GM18526 (cell line): ENCODE data around the gene PCDHA5.
"Not testable (repeated sequence)": the region's sequence is repeated elsewhere in the genome, so short reads cannot be mapped to it uniquely, and the experiment has no call there.

Source experiments
- POLR2A ChIP-seq: IDR thresholded peaks from 3 replicates; pipeline ENCODE4 v1.6.1; 2011; ENCODE audit not compliant: insufficient read length; ENCODE audit errors: extremely low read depth

PCDHA5 gene

GRCh38 chr5:140827704-140828361, 6.4 kb downstream of the PCDHA5 start, which contains the start of gene PCDHA6:
Gene PCDHA6 (plus strand): TSS chr5:140827960. CDS start chr5:140828092, 132 bp downstream.
- TF ChIP-seq POLR2A = no peak

DNA sequence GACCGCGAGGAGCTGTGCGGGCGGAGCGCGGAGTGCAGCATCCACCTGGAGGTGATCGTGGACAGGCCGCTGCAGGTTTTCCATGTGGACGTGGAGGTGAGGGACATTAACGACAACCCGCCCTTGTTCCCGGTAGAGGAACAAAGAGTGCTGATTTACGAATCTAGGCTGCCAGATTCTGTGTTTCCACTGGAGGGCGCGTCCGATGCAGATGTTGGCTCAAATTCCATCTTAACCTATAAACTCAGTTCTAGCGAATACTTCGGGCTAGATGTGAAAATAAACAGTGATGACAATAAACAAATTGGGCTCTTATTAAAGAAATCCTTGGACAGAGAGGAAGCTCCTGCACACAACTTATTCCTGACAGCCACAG, 6.9 kb downstream of the PCDHA5 start:
- no peak for TF ChIP-seq POLR2A

DNA sequence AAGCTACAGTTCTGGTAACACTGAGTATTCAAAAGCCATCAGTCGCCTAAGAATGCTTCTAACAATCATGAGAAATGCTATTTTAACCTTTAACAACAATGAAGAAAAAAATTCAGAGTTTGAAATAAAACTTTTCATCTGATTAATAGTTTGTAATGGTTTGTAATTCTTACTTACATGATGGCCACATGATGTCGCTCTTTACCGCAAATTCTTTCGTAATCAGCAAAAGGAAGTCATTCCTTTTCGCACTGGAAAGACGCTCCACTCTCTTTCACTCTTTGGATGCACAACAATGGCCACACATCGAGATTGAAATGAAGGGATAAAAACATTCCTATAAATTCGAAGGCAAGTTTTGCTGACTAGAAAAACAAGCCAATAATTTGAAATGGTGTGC, 12.6 kb downstream of the PCDHA5 start, which contains the start of gene PCDHA7:
Gene PCDHA7, plus strand, starts transcription at position 277 of the 400 bp plus-strand sequence. Its CDS starts 115 bp downstream, at position 392.
- no peak for TF ChIP-seq POLR2A

- no peak for TF ChIP-seq POLR2A
Measured at GRCh38 chr5:140835622-140836510, 14.5 kb downstream of the PCDHA5 start.

DNA sequence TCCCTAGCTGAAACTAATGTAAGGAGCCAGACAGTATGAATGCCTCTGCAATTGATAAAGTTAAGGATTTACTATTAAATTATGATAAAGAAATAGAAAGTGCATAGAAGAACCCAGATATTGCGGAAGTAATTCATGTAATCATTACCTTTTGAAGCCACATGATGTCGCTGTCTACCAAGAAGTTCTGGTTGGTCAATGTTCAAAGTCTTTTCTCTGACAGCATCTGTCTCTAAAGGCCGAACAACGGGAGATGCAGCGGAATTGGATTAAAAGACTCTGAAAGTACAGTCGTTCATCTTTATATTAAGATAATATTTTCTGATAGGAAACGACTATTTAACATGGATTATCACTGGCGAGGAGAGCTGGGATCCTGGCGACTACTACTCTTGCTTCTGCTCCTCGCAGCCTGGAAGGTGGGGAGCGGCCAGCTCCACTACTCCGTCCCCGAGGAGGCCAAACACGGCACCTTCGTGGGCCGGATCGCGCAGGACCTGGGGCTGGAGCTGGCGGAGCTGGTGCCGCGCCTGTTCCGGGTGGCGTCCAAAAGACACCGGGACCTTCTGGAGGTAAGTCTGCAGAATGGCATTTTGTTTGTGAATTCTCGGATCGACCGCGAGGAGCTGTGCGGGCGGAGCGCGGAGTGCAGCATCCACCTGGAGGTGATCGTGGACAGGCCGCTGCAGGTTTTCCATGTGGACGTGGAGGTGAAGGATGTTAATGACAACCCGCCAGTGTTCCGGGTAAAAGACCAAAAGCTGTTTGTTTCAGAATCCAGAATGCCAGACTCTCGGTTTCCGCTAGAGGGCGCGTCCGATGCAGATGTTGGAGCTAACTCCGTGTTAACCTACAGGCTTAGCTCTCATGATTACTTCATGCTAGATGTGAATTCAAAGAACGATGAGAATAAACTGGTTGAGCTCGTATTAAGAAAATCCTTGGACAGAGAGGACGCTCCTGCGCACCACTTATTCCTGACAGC, 19.9 kb downstream of the PCDHA5 start, which contains the start of gene PCDHA8:
Gene PCDHA8, plus strand, starts transcription at position 210 of the 985 bp plus-strand sequence. Its CDS starts 135 bp downstream, at position 345.
- no peak for TF ChIP-seq POLR2A

GRCh38 chr5:140842798-140843733, 21.7 kb downstream of the PCDHA5 start:
- no peak for TF ChIP-seq POLR2A

GRCh38 chr5:140848139-140849102, 27.0 kb downstream of the PCDHA5 start, which contains the start of gene PCDHA9:
Gene PCDHA9 (plus strand): TSS chr5:140848382. CDS start chr5:140848496, 114 bp downstream.
- TF ChIP-seq POLR2A = not testable (repeated sequence)

GRCh38 chr5:140855772-140856674, 34.6 kb downstream of the PCDHA5 start, which contains the start of gene PCDHA10:
Gene PCDHA10 (plus strand): TSS chr5:140855897. CDS start chr5:140856049, 152 bp downstream.
- TF ChIP-seq POLR2A = no peak

GRCh38 chr5:140857177-140857986, 36.0 kb downstream of the PCDHA5 start:
- TF ChIP-seq POLR2A = no peak

DNA sequence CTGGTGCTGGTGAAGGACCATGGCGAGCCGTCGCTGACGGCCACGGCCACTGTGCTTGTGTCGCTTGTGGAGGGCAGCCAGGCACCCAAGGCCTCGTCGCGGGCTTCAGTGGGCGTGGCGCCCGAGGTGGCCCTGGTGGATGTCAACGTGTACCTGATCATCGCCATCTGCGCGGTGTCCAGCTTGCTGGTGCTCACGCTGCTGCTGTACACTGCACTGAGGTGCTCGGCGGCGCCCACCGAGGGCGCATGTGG, 36.5 kb downstream of the PCDHA5 start:
- TF ChIP-seq POLR2A = no peak

- no peak for TF ChIP-seq POLR2A
Measured at GRCh38 chr5:140862441-140863295, 41.3 kb downstream of the PCDHA5 start.
